Heart right ventricle (tissue), 16 donors: ENCODE measurements around the gene BPIFB2. TPM values are rescaled to one million over a fixed set of nuclear protein-coding genes. Genes with fewer than 3 reads are reported as not detected.
"Not testable (repeated sequence)": the region's sequence is repeated elsewhere in the genome, so short reads cannot be mapped to it uniquely, and the experiment has no call there.

Experiments
- ATAC-seq, 8 donors: fragments of 200-7000 bp; cut with Tn5 transposase; one replicate each; pipeline ENCODE4 v1.9.1; 2020; ENCODE audit warnings: mild to moderate bottlenecking in 8 of 8, moderate library complexity in 8 of 8, moderate number of reproducible peaks in 1 of 8
- DNase-seq, 2 donors: peaks; one replicate each; pipeline ENCODE4 v3.0.0-alpha.2; 2020
- H3K27ac ChIP-seq, 10 donors: fragments of 200-600 bp; sonication (generic) in 2 of 10; one replicate each; pipeline versions ENCODE4 v1.5.0 to v1.8.0; 2020 to 2022; ENCODE audit warnings: mild to moderate bottlenecking in 3 of 10
- H3K27me3 ChIP-seq, 7 donors: fragments of 200-600 bp; one replicate each; pipeline ENCODE4 v1.8.0; 2021 to 2022; ENCODE audit warnings: mild to moderate bottlenecking in 2 of 7
- H3K36me3 ChIP-seq, 9 donors: fragments of 200-600 bp; sonication (generic) in 1 of 9; one replicate each; pipeline versions ENCODE4 v1.5.0 to v1.8.0; 2020 to 2022; ENCODE audit warnings: mild to moderate bottlenecking in 2 of 9
- H3K4me1 ChIP-seq, 9 donors: fragments of 200-600 bp; sonication (generic) in 1 of 9; one replicate each; pipeline versions ENCODE4 v1.5.0 to v1.8.0; 2020 to 2022; ENCODE audit warnings: mild to moderate bottlenecking in 4 of 9
- H3K4me3 ChIP-seq, 10 donors: fragments of 200-600 bp; sonication (generic) in 2 of 10; one replicate each; pipeline versions ENCODE4 v1.5.0 to v1.8.0; 2020 to 2022; ENCODE audit warnings: mild to moderate bottlenecking in 7 of 10, moderate library complexity in 2 of 10
- H3K9me3 ChIP-seq, 11 donors: fragments of 200-600 bp in 10 of 11; sonication (generic) in 2 of 11; one replicate each; pipeline versions ENCODE4 v1.5.0 to v1.8.0; 2013 to 2022; ENCODE audit warnings: mild to moderate bottlenecking in 2 of 11, control low read depth in 1 of 11, moderate library complexity in 1 of 11
- WGBS, 2 donors: extraction: QIAGEN DNeasy Blood & Tissue Kit; methylation state at CpG; one replicate each; pipeline ENCODE4 v1.1.7; 2013; ENCODE audit warnings: inconsistent platforms in 1 of 2; 5-methylcytosine and 5-hydroxymethylcytosine counted together
- intact Hi-C, 10 donors: fragments of 100-400 bp; cut with DNase I; formaldehyde crosslinking; loops; one replicate each; pipeline versions ENCODE4 v1.11.1 to v1.14.2; 2022
- polyA plus RNA-seq, 2 donors: library from polyadenylated mRNA; stranded (reverse); fragments of 200-250 nt; gene quantifications; one replicate each; pipeline ENCODE4 v1.2.3, GENCODE V29; 2013
- total RNA-seq, 10 donors: library from RNA; stranded (reverse); fragmentation: NEBNext Ultra II Directional in 3 of 10; extraction: Animal tissue kit (Norgen Biotek cat#: 25700) in 3 of 10; gene quantifications; one replicate each; pipeline versions ENCODE4 v1.2.1 to v1.2.4, GENCODE V29; 2021 to 2023
- TF ChIP-seq, protein P1 (sequence below), 9 donors: fragments of 200-600 bp; sonication (generic) in 2 of 9; IDR thresholded peaks; one replicate each; pipeline versions ENCODE4 v1.5.0 to v1.8.0; 2021 to 2022; ENCODE audit warnings: antibody characterized with exemption in 9 of 9, mild to moderate bottlenecking in 5 of 9, moderate library complexity in 1 of 9
- donor health status: Arrhythmogenic right ventricular cardiomyopathy.
- donor health status: ischemic (EF 13 %, LVEDD 7.1; RV severe dilation, severe dysfunction).
- donor health status: healthy with polysubstance abuse.
- donor health status: DM: no; HTN: yes; CAD: no.
- donor health status: DM: no; HTN: no; CAD: no.
- donor health status: ischemic (EF 25% LVEDD 6.9; RV normal size, moderate dysfunction).
- donor health status: ischemic (EF 25% LVEDD 5.7; RV mildly dilated, moderate dysfunction).
- donor health status: healthy.
- donor health status: DM: yes; HTN: yes; CAD: no.
- donor health status: Ischemic cardiomyopathy.
- donor health status: ischemic (EF 35%, LVEDD 5.7; RV mildly dilated, moderate dysfunction).
- donor health status: nonischemic (EF 11% LVEDD 7.7; RV severe dilation, severe dysfunction).
- donor health status: DM: yes; HTN: yes; CAD: no.
- donor health status: PGD.
- donor health status: ischemic (EF 29% LVEDD 5.4; RV normal size, mild dysfunction).
- donor health status: nonischemic (EF 23%, LVEDD 6.1; RV moderate dilation, normal function).

BPIFB2 gene
- total and polyA plus RNA-seq, 12 donors = not detected

DNA sequence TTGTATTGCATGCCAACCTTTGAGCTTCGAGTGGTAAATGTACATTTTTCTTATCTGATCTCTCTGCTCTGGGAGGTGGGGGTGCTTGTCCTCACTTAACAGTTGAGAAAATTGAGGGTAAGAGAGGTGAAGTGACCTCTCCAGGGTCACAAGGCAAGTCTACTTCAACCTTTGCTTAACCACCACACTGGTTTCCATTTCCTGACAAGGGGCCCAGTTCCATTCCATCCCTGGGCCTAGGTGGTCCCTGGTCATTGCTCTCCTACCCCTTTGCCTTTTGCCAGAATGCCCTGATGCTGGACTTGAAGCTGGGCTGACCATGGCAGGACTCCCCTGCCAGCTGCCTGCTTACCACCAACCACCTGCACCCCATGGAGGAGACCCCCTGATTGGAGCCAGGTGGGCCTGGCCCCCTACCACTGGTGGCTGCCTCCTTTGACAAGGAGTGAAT lies 36.3 kb downstream of the BPIFB2 start:
- ATAC-seq = no peak

DNA sequence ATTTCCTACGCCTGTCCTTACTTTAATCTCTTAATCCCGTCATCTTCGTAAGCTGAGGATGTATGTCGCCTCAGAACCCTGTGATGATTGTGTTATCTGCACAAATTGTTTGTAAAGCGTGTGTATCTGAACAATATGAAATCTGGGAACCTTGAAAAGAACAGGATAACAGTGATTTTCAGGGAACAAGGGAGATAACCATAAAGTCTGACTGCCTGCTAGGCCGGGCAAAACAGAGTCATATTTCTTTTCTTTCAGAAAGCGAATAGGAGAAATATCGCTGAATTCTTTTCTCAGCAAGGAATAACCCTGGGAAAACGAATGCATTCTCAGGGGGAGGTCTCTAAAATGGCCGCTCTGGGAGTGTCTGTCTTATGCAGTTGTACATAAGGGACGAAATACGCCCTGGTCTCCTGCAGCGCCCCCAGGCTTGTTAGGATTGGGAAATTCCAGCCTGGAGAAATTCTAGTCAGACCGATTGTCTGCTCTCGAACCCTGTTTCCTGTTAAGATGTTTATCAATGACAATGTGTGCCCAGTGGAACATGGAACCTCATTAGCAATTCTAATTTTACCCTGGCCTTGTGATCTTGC lies 37.7 kb downstream of the BPIFB2 start:
- intact Hi-C loops, H3K27me3 ChIP-seq, ATAC-seq, DNase-seq, H3K36me3 ChIP-seq, H3K27ac ChIP-seq, H3K4me3 ChIP-seq, H3K4me1 ChIP-seq: not testable (repeated sequence)
- 75 to 82% methylated on average over 15 of the region's 15 CpGs for WGBS, 2 donors
- peaks cover 0 to 25% (median 11%) of the 10 kb centered on the region in 11 donors for H3K9me3 ChIP-seq

More for the DNA sequence above, 36.3 kb downstream of the BPIFB2 start:
- intact Hi-C loops = no loop called here
- H3K9me3 ChIP-seq = peaks cover 0 to 25% (median 11%) of the 10 kb centered on the region in 11 donors
- no peak for DNase-seq
- no peaks in the 10 kb centered on the region for H3K4me1 ChIP-seq
- H3K27ac ChIP-seq = no peak overlapping the region
- 64 to 74% methylated on average over 1 of the region's 1 CpG for WGBS, 2 donors
- H3K4me3 ChIP-seq = no peak overlapping the region
- peaks cover 0 to 2% (median 0%) of the 10 kb centered on the region in 7 donors for H3K27me3 ChIP-seq
- TF ChIP-seq, protein P1, sequence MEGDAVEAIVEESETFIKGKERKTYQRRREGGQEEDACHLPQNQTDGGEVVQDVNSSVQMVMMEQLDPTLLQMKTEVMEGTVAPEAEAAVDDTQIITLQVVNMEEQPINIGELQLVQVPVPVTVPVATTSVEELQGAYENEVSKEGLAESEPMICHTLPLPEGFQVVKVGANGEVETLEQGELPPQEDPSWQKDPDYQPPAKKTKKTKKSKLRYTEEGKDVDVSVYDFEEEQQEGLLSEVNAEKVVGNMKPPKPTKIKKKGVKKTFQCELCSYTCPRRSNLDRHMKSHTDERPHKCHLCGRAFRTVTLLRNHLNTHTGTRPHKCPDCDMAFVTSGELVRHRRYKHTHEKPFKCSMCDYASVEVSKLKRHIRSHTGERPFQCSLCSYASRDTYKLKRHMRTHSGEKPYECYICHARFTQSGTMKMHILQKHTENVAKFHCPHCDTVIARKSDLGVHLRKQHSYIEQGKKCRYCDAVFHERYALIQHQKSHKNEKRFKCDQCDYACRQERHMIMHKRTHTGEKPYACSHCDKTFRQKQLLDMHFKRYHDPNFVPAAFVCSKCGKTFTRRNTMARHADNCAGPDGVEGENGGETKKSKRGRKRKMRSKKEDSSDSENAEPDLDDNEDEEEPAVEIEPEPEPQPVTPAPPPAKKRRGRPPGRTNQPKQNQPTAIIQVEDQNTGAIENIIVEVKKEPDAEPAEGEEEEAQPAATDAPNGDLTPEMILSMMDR (IDR thresholded peaks at IDR 0.05) = no peak
- no peaks in the 10 kb centered on the region for H3K36me3 ChIP-seq

DNA sequence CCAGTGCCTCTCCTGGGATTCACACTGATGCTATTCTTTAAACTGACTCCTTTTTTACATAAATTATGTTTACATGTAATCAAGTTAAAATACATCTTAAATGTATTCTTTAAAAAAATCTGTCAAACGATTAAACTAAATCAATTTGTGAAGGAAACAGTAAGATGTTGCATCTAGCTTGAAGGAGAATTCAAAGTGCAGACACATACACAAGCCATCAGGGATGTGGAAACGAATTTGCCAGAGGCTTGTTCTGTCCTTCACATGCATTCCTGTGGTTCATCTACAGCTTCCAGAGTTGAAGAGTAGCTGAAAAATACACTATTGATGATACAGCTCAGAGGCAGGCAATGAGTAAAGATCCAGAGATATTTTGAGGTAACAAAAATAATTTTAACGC lies 38.9 kb downstream of the BPIFB2 start:
- WGBS, 2 donors = 73 to 79% methylated on average over 3 of the region's 3 CpGs
- DNase-seq = no peak
- intact Hi-C loops = no loop called here

DNA sequence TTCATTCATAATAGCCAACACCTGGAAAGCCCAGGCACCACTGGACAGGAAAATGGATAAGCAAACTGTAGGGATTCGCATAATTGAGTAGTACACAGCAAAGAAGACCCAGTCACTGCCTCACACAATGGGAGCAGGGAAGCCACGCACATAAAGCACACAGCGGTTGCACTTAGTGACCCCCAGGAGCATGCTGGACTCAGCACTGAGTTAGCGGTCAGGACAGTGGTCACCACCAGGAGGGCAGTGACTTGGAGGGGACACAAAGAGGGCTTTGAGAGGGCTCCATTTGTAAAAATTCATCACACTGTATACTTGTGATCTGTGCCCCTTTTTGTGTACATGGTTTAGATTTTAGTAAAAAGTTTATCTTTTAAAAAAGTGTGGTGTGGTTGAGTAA lies 43.8 kb downstream of the BPIFB2 start:
- no peak overlapping the region for H3K27ac ChIP-seq
- TF ChIP-seq, protein P1 (IDR thresholded peaks at IDR 0.05) = no peak
- H3K36me3 ChIP-seq = no peaks in the 10 kb centered on the region
- peaks cover 0 to 6% (median 0%) of the 10 kb centered on the region in 11 donors for H3K9me3 ChIP-seq
- no peak for DNase-seq
- H3K27me3 ChIP-seq = peaks cover 0 to 20% (median 0%) of the 10 kb centered on the region in 7 donors
- intact Hi-C loops = loop anchor here in 2 of 10 donors (2.0 to 10.0 kb wide), 2 partner anchors 49 to 667 kb away; no protein-coding TSS in a partner anchor
- 67 to 85% methylated on average over 4 of the region's 4 CpGs for WGBS, 2 donors
- no peaks in the 10 kb centered on the region for H3K4me1 ChIP-seq
- no peak for ATAC-seq
- H3K4me3 ChIP-seq = no peak overlapping the region

More for the DNA sequence above, 38.9 kb downstream of the BPIFB2 start:
- no peak overlapping the region for H3K4me3 ChIP-seq
- no peaks in the 10 kb centered on the region for H3K27me3 ChIP-seq
- TF ChIP-seq, protein P1 (IDR thresholded peaks at IDR 0.05) = no peak
- H3K36me3 ChIP-seq = no peaks in the 10 kb centered on the region
- no peak for ATAC-seq
- H3K27ac ChIP-seq = no peak overlapping the region
- H3K9me3 ChIP-seq = peaks cover 0 to 25% (median 11%) of the 10 kb centered on the region in 11 donors
- H3K4me1 ChIP-seq = no peaks in the 10 kb centered on the region
